Spleen (tissue), 11 donors: ENCODE data around the gene RNF227. TPM values are rescaled to one million over a fixed set of nuclear protein-coding genes. Genes with fewer than 3 reads are reported as not detected.
A peak's percentile ranks its signal among the peaks of the same experiment; 100 is the strongest.

Experiments
- DNase-seq: peaks from one replicate; pipeline ENCODE4 v3.0.0-alpha.2; 2020
- H3K27ac ChIP-seq, 8 donors: fragments of 200-600 bp; sonication (generic) in 7 of 8; 1 replicate in 4 of 8; 2 replicates in 4 of 8; pipeline versions ENCODE4 v1.5.0 to v1.8.0; 2016 to 2021; ENCODE audit warnings: inconsistent platforms in 4 of 8, mild to moderate bottlenecking in 4 of 8, moderate library complexity in 1 of 8
- H3K27me3 ChIP-seq, 7 donors: fragments of 200-600 bp; sonication (generic) in 6 of 7; replicated peaks in 1 of 7; 1 replicate in 4 of 7; 2 replicates in 3 of 7; pipeline versions ENCODE4 v1.5.0 to v1.8.0; 2016 to 2021; ENCODE audit warnings: inconsistent platforms in 3 of 7, mild to moderate bottlenecking in 1 of 7
- H3K36me3 ChIP-seq, 6 donors: fragments of 200-600 bp; sonication (generic) in 5 of 6; 1 replicate in 4 of 6; 2 replicates in 2 of 6; pipeline versions ENCODE4 v1.5.0 to v1.8.0; 2016 to 2021; ENCODE audit warnings: inconsistent platforms in 2 of 6
- H3K4me1 ChIP-seq, 6 donors: fragments of 200-600 bp; sonication (generic) in 5 of 6; 1 replicate in 3 of 6; 2 replicates in 3 of 6; pipeline versions ENCODE4 v1.5.0 to v1.8.0; 2016 to 2021; ENCODE audit warnings: inconsistent platforms in 3 of 6
- H3K4me3 ChIP-seq, 8 donors: fragments of 200-600 bp; sonication (generic) in 7 of 8; 1 replicate in 4 of 8; 2 replicates in 4 of 8; pipeline versions ENCODE4 v1.5.0 to v1.8.0; 2016 to 2021; ENCODE audit warnings: inconsistent platforms in 4 of 8, mild to moderate bottlenecking in 4 of 8, moderate library complexity in 2 of 8
- H3K9me3 ChIP-seq, 8 donors: fragments of 200-600 bp; sonication (generic) in 7 of 8; 1 replicate in 4 of 8; 2 replicates in 4 of 8; pipeline versions ENCODE4 v1.5.0 to v1.8.0; 2016 to 2021; ENCODE audit warnings: inconsistent platforms in 4 of 8
- POLR2A ChIP-seq, 3 donors: fragments of 450-650 bp; IDR thresholded peaks; one replicate each; pipeline ENCODE4 v1.5.1; 2017; ENCODE audit warnings: antibody characterized with exemption in 3 of 3, mild to moderate bottlenecking in 1 of 3
- POLR2AphosphoS5 ChIP-seq, 3 donors: sonication (generic); formaldehyde crosslinking; IDR thresholded peaks; one replicate each; pipeline ENCODE4 v1.5.1; 2017; ENCODE audit warnings: antibody characterized with exemption in 3 of 3
- WGBS, 5 donors: extraction: QIAGEN DNeasy Blood & Tissue Kit in 3 of 5; methylation state at CpG; one replicate each; pipeline versions ENCODE4 v1.1.5 to v1.1.7; 2013 to 2018; 5-methylcytosine and 5-hydroxymethylcytosine counted together
- intact Hi-C: fragments of 100-400 bp; cut with DNase I; formaldehyde crosslinking; loops from one replicate; pipeline ENCODE4 v1.15.0; 2023; ENCODE audit warnings: low total_unique reads
- polyA plus RNA-seq, 3 donors: library from polyadenylated mRNA; stranded (reverse); fragments of 200-250 nt; gene quantifications; one replicate each; pipeline ENCODE4 v1.2.1, GENCODE V29; 2013
- total RNA-seq, 7 donors: library from RNA; depleted of rRNA in 3 of 7; stranded (reverse); fragments of >200 nt in 3 of 7; fragmentation: NEBNext Ultra II Directional in 4 of 7; extraction: Animal tissue kit (Norgen Biotek cat#: 25700) in 4 of 7; gene quantifications; one replicate each; pipeline versions ENCODE4 v1.1.0 to v1.2.1, GENCODE V29; 2016 to 2021
- TF ChIP-seq, protein P1 (sequence below), 11 experiments: fragments of 200-600 bp in 7 of 11; fragments of 450-650 bp in 4 of 11; sonication (generic) in 4 of 11; IDR thresholded peaks in 8 of 11; conservative IDR thresholded peaks in 3 of 11; 1 replicate in 7 of 11; 2 replicates in 4 of 11; pipeline versions ENCODE4 v1.4.0 to v1.8.0; 2016 to 2021; ENCODE audit warnings: antibody characterized with exemption in 11 of 11, inconsistent platforms in 4 of 11, mild to moderate bottlenecking in 1 of 11
- donor health status: healthy with polysubstance abuse.
- donor health status: DM: no; HTN: no; CAD: no; lungs with moderate emphysema.
- donor health status: DM: no; HTN: no; CAD: no.
- donor health status: Bipolar disorder and iron deficiency.
- donor health status: healthy.
- donor health status: DM: no; HTN: no; CAD: no.
- donor health status: DM: yes; HTN: yes; CAD: no.

RNF227 gene
- total and polyA plus RNA-seq, 10 donors, result 2.4 to 20.7 (median 3.6) TPM

DNA sequence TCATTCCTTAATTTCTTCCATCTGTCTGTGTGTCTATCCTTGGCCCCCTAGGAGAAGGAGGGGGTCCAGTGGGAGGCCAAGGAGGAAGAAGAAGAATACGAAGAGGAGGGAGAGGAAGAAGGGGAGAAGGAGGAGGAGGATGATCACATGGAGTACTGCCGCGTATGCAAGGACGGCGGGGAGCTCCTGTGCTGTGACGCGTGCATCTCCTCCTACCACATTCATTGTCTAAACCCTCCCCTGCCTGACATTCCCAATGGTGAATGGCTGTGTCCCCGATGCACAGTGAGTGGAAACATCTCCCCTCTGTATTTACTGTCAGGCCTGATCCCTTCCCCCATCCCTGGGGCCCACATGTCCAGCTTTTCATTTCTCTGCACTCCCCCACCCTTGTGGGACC is 21.2 kb downstream of the RNF227 start:
- no peaks in the 10 kb centered on the region for H3K9me3 ChIP-seq
- DNase-seq, result no peak
- H3K4me1 ChIP-seq, result peaks cover under 1 to 24% (median 6%) of the 10 kb centered on the region in 6 donors
- TF ChIP-seq, protein P1, sequence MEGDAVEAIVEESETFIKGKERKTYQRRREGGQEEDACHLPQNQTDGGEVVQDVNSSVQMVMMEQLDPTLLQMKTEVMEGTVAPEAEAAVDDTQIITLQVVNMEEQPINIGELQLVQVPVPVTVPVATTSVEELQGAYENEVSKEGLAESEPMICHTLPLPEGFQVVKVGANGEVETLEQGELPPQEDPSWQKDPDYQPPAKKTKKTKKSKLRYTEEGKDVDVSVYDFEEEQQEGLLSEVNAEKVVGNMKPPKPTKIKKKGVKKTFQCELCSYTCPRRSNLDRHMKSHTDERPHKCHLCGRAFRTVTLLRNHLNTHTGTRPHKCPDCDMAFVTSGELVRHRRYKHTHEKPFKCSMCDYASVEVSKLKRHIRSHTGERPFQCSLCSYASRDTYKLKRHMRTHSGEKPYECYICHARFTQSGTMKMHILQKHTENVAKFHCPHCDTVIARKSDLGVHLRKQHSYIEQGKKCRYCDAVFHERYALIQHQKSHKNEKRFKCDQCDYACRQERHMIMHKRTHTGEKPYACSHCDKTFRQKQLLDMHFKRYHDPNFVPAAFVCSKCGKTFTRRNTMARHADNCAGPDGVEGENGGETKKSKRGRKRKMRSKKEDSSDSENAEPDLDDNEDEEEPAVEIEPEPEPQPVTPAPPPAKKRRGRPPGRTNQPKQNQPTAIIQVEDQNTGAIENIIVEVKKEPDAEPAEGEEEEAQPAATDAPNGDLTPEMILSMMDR (IDR thresholded peaks at IDR 0.05 in 8 of 11, conservative IDR thresholded peaks at IDR 0.05 in 3 of 11), result no peak
- TF ChIP-seq POLR2AphosphoS5 (IDR thresholded peaks at IDR 0.05) (no peak), POLR2A (IDR thresholded peaks at IDR 0.05) (no peak)
- H3K27me3 ChIP-seq, result no peaks in the 10 kb centered on the region
- no peak overlapping the region for H3K4me3 ChIP-seq
- H3K27ac ChIP-seq, result no peak overlapping the region
- WGBS, 5 donors, result 83 to 93% (median 89%) methylated on average over 8 of the region's 8 CpGs
- intact Hi-C loops, result no loop called here
- peaks cover 4 to 100% (median 91%) of the 10 kb centered on the region in 6 donors for H3K36me3 ChIP-seq

DNA sequence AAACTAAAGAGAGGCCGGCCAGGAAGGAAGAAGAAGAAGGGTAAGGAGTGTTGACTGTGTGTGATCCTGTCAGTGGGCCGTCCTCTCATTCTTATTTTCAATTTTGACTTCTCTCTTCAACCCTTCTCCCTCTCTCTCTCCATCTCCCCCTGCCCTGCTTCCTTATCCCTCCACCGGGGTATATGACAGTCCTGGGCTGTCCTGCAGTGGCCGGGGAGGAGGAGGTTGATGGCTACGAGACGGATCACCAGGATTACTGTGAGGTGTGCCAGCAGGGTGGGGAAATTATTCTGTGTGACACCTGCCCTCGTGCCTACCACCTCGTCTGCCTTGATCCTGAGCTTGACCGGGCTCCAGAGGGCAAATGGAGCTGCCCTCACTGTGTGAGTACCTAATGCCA is 21.9 kb downstream of the RNF227 start:
- no peaks in the 10 kb centered on the region for H3K27me3 ChIP-seq
- no peak for DNase-seq
- peaks cover 4 to 98% (median 86%) of the 10 kb centered on the region in 6 donors for H3K36me3 ChIP-seq
- intact Hi-C loops, result no loop called here
- H3K4me1 ChIP-seq, result peaks cover 7 to 31% (median 12%) of the 10 kb centered on the region in 6 donors
- no peak overlapping the region for H3K27ac ChIP-seq
- TF ChIP-seq, protein P1 (IDR thresholded peaks at IDR 0.05 in 8 of 11, conservative IDR thresholded peaks at IDR 0.05 in 3 of 11), result no peak
- TF ChIP-seq POLR2A (IDR thresholded peaks at IDR 0.05) (no peak), POLR2AphosphoS5 (IDR thresholded peaks at IDR 0.05) (no peak)
- H3K4me3 ChIP-seq, result no peak overlapping the region
- no peaks in the 10 kb centered on the region for H3K9me3 ChIP-seq
- 92 to 100% (median 96%) methylated on average over 9 of the region's 9 CpGs for WGBS, 5 donors

DNA sequence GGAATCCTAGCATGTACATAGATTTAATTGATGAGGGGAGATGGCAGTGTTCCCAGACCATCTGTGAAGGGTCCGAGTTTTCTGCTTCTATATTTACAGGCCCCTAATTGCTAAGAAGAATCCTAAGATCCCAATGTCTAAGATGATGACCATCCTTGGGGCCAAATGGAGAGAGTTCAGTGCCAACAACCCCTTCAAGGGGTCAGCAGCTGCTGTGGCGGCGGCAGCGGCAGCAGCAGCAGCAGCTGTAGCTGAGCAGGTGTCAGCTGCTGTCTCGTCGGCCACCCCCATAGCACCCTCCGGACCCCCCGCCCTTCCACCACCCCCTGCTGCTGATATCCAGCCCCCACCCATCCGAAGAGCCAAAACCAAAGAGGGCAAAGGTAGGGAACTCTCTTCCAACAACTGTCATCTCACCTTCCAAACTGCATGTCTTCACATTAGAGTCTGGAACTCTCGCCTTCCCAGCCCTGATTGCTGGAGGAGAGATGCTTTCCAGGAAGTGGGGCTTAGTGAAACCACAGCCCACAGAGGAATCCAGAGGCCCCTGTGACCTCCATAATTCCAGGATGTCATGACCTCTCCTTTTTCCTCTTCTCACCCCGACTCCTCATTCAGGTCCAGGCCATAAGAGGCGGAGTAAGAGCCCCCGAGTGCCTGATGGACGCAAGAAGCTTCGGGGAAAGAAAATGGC is 22.8 kb downstream of the RNF227 start:
- 92 to 97% (median 94%) methylated on average over 14 to 15 of the region's 15 CpGs for WGBS, 5 donors
- Histone ChIP-seq H3K36me3 (peaks cover under 1 to 89% (median 77%) of the 10 kb centered on the region in 6 donors), H3K4me3 (no peak overlapping the region), H3K4me1 (peaks cover 16 to 35% (median 21%) of the 10 kb centered on the region in 6 donors), H3K27ac (no peak overlapping the region), H3K27me3 (no peaks in the 10 kb centered on the region), H3K9me3 (no peaks in the 10 kb centered on the region)
- TF ChIP-seq, protein P1 (IDR thresholded peaks at IDR 0.05 in 8 of 11, conservative IDR thresholded peaks at IDR 0.05 in 3 of 11), result no peak
- TF ChIP-seq POLR2A (IDR thresholded peaks at IDR 0.05) (no peak), POLR2AphosphoS5 (IDR thresholded peaks at IDR 0.05) (no peak)
- intact Hi-C loops, result no loop called here
- DNase-seq, result no peak

DNA sequence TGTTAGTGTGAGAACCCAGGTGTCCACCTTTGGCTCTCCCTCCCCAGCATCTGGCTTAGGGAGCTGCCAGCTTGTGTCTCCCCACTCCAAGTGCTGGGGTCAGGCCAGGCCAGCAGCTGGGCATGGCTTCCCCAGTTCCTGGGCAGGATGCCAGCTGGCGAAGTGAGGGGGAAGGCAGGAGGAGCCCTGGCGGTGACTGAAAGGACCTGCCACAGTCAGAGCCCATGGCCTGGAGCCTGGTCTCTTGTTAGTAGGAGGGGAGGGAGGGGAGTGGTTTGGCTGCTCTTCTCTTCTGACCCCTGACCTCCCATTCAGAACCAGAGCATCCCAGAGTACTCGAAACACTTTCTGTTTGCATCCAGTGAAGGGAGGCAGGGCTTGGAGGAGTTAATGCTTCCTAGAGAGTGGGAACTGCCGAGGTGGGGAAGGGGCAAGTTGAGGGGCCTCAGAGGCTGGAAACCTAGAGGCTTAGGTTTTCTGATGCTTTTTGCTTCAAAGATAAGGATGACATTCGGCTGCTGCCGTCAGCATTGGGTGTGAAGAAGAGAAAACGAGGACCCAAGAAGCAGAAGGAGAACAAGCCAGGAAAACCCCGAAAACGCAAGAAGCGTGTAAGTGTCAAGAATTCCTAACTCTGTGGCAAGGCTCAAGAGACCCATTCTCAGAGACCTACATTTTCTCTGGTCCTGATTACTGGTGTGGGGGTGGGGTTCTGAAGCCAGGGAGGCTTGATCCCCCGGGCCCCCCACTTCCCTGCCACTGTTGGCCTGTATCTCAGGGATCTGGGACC is 26.7 kb downstream of the RNF227 start:
- intact Hi-C loops, result no loop called here
- Histone ChIP-seq H3K27me3 (no peaks in the 10 kb centered on the region), H3K9me3 (no peaks in the 10 kb centered on the region), H3K36me3 (peaks cover 0 to 49% (median 39%) of the 10 kb centered on the region in 6 donors), H3K4me3 (peak overlapping the region in 3 of 8 donors; percentile 5 to 93 (median 10)), H3K27ac (peak overlapping the region; percentile 81 to 97 (median 94)), H3K4me1 (peaks cover 31 to 57% (median 48%) of the 10 kb centered on the region in 6 donors)
- 38 to 61% (median 44%) methylated on average over 11 of the region's 11 CpGs for WGBS, 5 donors
- DNase-seq, result peak; percentile 94
- TF ChIP-seq POLR2A (IDR thresholded peaks at IDR 0.05) (no peak), POLR2AphosphoS5 (IDR thresholded peaks at IDR 0.05) (peak; percentile 89 to 93 (median 90))
- TF ChIP-seq, protein P1 (IDR thresholded peaks at IDR 0.05 in 8 of 11, conservative IDR thresholded peaks at IDR 0.05 in 3 of 11), result peak; percentile 24 to 73 (median 58)
